Fibroblast of peridontal ligament (primary cell): Measurements from ENCODE around the gene CCDC8.
"Not testable (repeated sequence)": the region's sequence is repeated elsewhere in the genome, so short reads cannot be mapped to it uniquely, and the experiment has no call there.

ENCODE experiments used
- DNase-seq: peaks from one replicate; pipeline ENCODE4 v3.0.0-alpha.2; 2010; ENCODE audit errors: extremely low read depth

The CCDC8 gene

DNA sequence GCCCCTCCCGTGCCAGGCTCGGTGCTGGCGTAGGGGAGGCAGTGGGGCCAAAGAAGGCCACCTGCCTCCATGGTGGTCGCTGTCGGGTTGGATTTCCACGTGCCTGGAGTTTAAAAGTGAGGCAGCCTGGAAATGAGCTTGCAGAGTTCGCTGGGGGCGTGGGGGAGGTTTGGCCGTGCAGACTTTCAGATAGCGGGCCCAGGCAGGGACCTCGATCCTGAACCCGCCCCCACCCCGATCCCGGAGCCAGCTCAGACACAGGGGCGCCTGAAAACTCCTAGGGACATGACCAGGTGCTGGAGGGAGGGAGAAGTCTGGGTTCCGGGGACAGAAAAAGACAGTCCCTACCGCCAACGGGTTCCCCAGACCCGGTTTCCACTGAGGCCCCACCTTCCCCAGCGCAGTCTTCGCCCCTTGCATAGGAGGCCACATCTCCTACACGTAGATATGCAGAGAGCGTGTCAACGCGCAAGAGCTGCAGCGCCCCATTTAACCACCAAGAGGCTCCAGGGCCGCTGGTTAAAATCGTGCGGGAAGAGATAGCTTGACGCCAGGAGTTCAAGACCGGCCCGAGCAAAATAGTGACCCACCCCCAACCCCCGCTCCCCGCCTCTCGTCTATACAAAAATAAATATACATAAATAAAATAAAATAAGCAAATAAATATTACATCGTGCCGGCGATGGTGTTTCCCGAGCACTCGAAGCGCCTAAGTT lies 8.5 kb downstream of the CCDC8 start:
- no peak for DNase-seq

DNA sequence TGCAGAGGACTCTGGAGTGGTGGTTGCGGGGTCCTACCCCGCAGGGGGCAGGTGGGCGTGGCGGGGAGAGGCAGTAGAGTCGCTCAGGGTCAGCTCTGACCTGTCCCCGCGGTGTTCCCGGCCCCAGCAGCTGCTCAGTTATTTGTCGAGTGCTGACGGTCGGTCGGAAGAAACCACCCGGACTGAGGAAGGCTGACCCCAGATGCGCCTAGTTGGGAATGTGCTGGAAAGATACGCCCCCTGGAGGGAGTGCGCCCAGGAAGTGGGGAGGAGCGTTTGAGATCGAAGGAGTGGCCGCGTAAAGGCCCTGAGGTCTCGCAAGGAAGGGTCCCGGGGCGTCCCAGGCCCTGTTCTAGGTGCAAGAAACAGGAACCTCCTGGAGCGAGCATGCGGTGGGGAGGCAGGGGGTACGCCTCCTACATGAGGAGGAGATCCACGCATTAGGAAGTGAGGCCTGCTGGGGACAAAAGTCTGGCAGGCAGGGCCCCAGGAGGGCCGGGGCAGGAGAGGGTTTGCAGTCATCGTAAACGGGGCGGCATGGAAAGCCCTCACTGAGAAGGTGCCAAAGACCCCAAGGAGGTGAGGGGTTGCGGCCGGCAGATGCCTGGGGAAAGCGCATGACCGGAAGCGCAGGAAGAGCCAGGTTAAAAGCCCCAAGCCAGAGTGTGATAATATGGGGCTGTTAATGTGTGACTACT lies 9.2 kb downstream of the CCDC8 start:
- DNase-seq: peak; percentile 44

DNA sequence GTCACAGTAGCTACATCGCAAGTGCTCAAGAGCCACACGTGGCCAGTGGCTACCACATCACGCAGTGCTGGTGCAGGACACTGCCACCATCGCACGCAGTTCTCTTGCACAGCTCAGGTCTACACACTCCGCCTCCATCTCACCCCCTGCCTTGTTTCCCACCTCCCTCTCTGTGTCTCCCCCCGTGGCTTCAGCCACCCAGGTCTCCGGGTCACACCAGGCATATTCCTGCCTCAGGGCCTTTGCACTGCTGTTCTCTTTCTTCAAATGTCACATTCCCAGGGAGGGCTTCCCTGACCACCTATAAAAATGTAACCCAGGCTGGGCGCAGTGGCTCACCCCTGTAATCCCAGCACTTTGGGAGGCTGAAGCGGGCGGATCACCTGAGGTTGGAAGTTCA lies 10.6 kb downstream of the CCDC8 start:
- no peak for DNase-seq

DNA sequence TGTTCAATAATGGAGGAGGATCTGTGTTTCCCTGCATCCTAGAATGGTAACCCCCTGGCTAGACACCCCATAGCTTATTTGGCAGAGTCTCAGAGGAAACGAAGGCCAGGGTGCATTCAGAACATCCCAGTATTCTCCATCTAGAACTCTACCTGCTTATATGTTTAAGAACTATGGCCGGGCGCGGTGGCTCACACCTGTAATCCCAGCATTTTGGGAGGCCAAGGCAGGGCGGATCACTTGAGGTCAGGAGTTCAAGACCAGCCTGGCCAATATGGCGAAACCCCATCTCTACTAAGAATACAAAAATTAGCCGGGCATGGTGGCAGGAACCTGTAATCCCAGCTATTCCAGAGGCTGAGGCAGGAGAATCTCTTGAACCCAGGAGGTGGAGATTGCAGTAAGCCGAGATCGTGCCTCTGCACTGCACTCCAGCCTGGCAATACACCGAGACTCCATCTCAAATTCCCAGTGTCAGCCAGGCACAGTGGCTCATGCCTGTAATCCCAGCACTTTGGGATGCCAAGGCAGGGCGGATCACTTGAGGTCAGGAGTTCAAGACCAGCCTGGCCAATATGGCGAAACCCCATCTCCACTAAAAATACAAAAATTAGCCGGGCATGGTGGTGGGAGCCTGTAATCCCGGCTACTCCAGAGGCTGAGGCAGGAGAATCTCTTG lies 15.4 kb downstream of the CCDC8 start:
- not testable (repeated sequence) for DNase-seq

DNA sequence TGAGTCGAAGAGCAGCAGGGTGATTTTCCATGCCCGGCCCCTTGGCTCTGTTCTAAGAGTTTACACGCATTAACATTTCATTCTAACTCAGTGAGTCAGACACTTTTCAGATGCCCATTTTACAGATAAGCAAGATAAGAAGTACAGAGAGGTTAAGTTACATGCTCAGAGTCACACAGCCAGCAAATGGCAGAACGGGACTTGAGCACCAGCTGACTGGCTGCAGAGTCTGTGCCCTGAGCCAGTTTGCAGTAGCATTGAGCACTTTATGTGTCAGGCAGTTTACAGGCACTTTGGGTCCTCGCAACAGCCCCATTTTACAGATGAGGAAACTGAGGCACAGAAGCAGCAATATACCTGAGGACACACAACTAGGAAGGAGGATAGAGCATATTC lies 19.0 kb downstream of the CCDC8 start:
- DNase-seq: no peak

DNA sequence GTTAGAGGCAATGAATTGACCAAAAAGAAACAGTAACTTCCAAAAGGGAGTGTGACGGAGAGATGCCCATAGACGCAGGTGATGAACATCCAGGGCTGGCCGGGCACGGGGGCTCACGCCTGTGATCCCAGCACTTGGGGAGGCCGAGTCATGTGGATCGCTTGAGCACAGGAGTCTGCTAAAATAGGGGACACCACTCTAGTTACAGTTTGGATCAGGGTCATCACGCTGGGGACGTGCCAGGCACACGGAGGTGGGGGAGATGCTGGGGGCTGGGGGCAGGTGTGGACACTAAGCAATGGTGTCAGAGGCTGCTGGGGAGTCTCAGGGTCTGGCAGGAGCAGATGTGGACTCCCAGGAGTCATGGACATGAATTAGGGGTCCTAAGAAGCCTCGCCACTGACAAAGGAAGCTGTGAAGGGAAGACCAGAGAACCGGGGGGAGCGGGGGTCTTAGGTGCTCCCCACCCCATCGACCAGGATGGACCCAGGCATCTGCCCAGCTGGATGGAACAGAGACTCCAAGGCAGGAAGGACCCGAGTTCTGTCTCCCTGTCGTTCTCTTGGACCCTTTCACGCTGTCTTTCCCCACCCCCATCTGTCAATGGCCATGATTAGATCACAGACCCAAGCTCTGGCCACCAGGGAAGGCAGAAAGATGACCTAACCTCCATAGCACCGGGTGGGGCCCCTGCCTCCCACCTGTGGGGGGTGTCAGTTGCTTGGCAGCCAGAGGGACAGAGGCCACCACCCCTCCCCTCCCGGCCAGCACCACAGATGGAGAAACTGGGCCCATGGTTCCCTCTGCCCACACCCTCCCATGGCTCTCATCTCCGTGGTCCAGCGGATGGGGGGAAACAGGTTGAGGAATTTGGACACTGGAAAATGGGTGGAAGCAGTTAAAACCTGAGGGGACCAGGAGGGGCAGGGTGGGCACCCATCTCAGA lies 19.6 kb downstream of the CCDC8 start:
- no peak for DNase-seq

DNA sequence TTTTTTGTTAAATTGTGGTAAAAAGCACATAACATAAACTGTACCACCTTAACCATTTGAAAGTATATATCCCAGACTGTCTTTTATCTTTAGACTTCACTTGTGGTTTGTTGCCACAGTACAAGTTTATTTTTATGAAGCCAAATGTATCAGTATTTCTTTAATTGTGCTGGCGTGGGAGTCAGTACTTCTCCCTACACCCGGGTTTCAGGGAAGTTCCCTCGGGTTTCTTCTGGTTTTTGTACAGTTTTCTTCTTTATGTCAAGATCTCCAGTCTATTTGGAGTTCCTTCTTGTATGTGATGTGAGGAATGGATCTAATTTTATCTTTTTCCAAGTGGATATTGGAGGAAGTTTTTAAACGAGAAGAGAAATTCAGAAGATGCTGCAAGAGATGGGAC lies 20.5 kb downstream of the CCDC8 start:
- DNase-seq: peak; percentile 37

DNA sequence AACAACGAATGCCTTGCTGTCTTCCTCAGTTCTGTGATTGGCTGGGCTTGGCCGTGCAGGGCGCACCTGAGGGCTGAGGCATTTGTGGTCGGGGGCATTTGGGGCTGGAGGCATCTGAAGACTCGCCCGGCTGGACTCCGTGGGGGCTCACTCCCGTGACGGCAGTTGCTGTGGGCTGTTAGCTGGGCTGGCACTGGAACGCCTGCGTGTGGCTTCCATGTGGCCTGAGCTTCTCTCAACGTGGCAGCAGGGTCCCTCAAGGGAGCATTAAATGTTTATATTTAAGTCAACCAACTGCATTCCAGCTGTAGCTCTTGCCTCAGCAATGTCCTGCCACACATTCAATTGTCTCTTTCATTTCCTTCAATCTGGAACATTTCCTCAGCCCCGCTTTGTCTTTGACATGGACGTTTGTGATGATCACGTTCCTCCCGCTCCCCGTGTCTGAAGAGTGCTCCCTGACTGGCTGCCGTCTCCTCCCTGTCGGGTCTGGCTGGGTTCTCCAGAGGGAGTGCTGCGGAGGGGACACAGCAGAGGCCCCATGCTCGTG lies 21.0 kb downstream of the CCDC8 start:
- DNase-seq: peak; percentile 82

DNA sequence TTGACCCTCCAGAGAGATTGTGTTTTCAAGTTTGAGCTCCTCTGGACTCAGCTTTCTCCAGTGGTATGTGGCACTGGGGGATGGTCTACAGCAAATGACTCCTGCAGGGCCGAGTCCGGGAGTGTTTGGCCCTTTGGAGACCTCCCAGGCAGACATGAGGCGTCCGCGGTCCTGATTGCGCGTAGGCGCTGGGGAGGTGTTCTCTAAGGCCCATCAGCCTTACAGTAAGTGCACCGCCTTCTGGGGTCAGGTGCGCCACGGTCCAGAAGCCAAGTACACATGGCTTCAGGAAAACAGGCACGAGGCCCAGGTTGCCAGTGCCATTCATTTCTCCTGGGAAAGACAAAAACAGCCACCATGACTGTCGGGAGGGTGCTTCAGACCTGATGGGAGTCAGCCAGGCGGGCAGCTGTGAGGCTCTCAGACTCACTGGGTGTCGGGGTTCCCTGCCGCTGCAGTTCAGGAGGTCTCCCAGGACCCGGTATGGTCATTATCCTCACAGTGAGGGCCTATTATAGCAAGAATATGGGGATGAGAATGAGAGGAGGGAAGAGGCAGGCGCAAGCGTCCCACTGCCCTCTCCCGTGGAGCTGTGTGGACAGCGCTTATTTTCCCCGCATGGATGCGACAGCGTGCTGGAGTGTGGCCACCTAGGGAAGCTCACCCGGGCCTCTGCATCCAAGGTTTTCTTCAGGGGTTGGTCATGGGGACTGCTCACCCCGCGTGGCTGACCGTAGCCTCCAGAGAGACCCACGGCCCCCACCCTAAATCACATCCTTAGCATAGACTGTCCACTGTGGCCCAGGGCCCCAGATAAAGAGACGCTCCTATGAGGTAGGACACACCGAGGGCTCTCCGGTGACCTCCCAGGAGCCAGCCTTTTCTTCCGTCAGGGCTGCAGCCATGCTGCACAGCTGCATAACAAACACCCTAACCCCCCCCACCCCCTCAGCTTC lies 21.8 kb downstream of the CCDC8 start:
- no peak for DNase-seq

DNA sequence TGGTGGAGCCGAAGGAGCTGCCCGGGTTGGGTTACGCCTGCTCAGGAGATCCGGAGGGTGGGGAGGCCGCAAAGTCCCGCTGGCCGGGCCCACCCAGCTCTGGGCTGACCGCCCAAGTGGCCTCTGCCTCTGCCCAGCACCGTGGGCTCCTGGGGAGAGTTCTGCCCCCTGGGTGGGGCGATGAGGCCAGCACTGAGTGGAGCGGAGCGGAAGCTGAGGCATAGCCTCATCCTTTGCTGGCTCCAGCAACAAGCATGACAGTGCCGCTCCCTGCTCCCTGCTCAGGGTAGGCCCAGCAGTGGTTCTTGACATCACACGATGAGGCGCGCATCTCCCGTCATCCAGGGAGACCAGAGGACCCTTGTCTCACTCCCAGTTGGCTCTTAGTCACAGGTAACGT lies 22.5 kb downstream of the CCDC8 start:
- no peak for DNase-seq

DNA sequence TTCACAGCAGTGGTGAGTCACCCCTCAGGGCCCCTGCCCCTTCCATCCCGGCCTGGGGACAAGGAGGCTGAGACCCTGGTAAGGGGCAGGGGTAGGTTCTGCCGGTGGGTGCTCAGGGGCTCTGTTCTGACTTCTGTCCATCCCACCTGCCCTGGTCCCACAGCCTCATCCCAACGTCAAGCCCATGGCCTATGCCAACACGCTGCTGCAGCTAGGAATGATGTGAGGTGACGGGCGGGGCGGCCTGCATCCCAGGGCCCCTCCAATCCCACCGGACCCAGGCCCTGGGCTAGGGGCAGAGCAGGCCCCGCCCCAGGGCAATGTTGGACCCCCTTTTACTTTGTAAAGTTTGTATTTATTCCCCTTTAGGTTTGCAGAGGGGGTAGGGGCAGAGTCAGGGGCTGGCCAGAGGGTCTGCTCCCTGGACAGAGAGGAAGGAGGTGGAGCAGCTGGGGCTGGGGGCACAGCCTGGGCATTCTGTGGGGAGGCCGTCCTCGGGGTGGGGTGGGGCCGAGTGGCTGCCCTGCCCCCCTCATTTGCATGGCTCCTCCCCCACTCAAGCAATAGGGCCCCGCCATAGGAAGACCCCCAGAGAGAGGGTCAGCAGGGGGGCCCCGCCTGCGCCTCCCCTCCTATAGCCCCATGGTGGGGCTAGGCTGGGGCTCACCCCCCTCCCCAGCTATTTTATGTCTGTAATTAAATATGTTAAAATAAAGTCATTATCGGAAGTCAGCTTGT lies 23.1 kb downstream of the CCDC8 start:
- no peak for DNase-seq

DNA sequence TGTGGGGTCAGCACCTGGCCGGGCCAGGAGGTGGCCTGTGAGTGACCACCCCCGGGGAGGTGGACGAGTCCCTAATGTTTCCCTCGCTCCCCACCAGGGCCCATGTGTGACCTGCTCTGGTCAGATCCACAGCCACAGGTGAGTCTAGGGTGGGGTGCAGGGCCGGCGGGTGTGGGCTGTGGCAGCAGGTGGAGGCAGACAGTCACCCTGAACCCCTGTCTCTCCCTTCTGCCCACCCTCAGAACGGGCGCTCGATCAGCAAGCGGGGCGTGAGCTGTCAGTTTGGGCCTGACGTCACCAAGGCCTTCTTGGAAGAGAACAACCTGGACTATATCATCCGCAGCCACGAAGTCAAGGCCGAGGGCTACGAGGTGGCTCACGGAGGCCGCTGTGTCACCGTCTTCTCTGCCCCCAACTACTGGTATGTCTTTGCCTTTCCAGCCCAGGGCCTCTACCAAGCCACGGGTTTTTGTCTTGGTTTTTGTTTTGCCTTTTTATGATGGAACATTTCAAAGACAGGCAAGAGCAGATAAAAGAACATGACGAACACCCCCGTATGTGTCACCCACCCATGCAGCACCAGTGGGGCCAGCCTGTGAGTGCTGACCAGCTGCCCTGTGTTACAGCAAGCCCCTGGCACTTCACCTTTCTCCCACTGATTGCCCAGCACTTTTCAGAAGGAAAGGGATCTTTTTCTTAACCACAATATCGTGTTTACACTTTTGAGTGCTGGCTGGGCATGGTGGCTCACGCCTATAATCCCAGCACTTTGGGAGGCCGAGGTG lies 24.9 kb downstream of the CCDC8 start:
- DNase-seq: no peak

DNA sequence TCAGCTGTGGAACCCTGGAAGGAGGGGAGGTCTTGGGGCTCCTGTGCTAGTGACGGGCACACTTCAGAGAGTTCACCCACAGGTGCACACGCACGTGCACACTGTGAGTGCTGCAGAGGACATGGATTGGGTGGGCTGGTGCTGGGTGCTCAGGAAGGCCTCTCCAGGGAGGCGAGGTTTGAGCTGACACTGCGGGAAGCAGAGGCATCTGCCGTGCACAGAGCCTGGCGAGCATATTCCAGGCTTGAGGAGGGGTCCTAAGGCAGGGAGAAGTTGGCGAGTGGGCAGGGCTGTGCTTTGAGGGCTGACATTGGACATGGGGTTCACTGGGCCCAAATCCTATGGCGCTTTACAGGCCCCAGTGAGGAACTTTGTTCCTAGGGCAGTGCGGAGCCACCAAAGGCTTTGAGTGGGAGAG lies 25.6 kb downstream of the CCDC8 start:
- DNase-seq: no peak

DNA sequence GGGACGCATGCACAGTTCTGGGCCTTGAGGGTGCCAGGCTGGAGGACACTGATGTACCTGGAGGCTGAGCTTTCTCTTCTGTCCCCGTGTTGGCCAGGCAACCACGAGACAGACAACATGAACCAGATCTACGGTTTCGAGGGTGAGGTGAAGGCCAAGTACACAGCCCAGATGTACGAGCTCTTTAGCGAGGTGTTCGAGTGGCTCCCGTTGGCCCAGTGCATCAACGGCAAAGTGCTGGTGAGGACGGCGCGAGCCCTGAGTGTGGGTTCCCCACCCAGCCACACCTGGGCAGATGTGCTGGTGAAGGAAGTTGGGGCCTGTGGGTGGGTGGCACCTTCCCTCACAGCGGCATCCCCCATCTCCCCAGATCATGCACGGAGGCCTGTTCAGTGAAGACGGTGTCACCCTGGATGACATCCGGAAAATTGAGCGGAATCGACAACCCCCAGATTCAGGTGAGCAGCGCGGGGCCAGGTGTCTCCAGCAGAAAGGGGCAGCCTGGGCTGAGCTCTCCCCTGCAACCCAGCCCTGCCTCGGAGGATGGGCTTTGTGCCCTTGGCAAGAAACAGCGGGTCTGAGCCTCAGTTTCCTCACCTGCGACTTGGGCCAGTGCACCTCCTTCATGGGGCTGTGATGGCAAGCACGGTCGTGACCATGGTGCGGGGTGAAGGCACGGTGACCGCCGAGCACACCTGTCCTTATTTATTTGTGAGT lies 26.2 kb downstream of the CCDC8 start:
- no peak for DNase-seq

DNA sequence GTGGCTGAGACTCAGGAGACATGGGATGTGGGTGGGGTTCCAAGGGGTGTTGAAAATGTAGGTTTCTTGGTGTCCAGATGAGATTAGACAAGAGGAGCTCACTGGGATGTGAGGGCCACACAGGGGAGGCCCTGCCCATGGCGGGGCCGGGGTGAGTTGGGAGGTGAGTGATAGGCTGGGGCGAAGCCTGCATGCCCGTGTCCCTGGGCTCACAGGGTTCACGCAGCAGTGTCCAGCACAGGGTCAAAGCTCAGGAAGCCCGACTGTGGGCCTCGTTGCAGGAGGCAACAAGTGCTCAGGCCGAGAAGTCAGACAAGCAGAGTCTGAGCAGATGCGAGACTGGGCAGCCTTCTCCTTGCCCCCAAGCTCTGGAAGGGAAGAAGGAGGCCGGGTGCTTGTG lies 27.2 kb downstream of the CCDC8 start:
- no peak for DNase-seq

DNA sequence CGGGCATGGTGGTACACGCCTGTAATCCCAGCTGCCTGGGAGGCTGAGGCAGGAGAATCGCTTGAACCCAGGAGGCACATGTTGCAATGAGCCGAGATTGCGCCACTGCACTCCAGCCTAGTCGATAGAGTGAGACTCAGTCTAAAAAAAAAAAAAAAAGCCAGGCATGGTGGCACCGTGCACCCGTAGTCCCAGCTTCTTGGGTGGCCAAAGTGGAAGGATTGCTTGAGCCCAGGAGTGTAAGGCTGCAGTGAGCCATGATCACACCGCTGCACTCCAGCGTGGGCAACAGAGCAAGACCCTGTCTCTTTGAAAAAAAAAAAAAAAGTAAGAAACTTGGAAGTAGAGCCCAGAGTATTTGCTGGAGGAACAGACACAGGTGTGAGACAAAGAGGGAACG lies 27.7 kb downstream of the CCDC8 start:
- no peak for DNase-seq

DNA sequence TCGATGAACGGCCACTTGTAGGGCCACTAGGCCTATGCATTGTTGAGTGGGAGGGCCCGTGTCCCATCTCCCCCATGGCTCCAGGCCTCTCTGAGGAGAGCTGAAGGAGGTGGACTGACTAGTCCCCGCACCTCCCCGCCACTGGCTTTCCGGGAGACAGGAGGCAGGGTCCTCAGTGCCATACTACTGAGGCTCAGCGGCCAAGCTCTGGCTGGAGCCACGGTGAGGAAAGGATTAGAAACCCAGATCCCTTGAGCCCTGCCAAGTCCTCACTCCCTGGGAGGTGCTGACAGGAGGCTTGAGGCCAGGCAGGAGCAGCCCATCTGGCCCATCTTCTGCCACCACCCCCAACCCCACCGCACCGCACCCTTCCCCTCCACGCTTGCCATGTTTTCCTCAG lies 29.0 kb downstream of the CCDC8 start:
- DNase-seq: no peak

DNA sequence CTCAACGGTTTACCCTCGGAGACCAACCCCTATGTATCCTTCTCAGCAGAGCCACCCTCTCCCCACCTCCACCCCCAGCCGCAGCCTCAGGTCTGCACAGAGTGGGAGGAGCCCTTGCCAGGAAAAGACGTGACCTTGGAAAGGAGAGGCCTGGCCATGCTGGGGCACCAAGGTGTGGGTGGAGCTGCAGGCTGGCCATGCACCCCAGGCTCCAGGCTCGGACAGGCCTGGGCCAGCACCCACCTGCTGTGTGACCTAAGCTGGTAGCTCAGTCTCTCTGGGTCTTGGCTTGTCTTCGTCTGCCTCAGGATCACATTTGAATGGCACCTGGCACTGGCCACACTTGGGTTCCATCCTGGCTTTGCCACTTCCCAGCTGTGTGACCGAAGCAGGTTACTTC lies 29.5 kb downstream of the CCDC8 start:
- no peak for DNase-seq
